K562 (cell line): ENCODE results near the gene RHOA. TPM values are rescaled to one million over a fixed set of nuclear protein-coding genes. Genes with fewer than 3 reads are reported as not detected.
"Not testable (repeated sequence)": the region's sequence is repeated elsewhere in the genome, so short reads cannot be mapped to it uniquely, and the experiment has no call there.

Experiments used
- ATAC-seq: fragments of 200-7000 bp; cut with Tn5 transposase; 3 replicates; pipeline ENCODE4 v1.9.1; 2020; ENCODE audit warnings: moderate library complexity
- BruUV-seq: library from RNA; stranded (reverse); fragments of 400-500 nt; replicated peaks from 2 replicates; lab custom pipeline; 2021; lab: Mats Ljungman, UMichigan
- CTCF ChIA-PET: fragments of 300-600 bp; formaldehyde crosslinking; extraction: SDS; loops from one replicate; lab custom pipeline; 2021; ENCODE audit warnings: low intra/inter-chr PET ratio; lab: Yijun Ruan, JAX
- POLR2A ChIA-PET: fragments of 300-600, 350-650 bp; sonication (Branson Sonifier 250); formaldehyde crosslinking; extraction: SDS; loops from one replicate; lab custom pipeline; 2021; ENCODE audit warnings: antibody characterized with exemption, inconsistent platforms; lab: Yijun Ruan, JAX
- DNase-seq, 4 experiments: peaks; one replicate each; pipeline versions ENCODE4 v3.0.0 to v3.0.0-alpha.2; 2011 to 2018; ENCODE audit warnings: low spot score in 3 of 4, mixed read lengths in 3 of 4; ENCODE audit errors: extremely low read depth in 1 of 4
- FAIRE-seq: peaks from 2 replicates; lab custom pipeline; 2011; peaks lifted over from hg19 to GRCh38; lab: Jason Lieb, UNC
- H2AFZ ChIP-seq: 2 replicates; pipeline ENCODE4 v1.6.0; 2011; ENCODE audit warnings: low read depth, low read length, control low read depth, inconsistent platforms
- H3K27ac ChIP-seq: fragments of 200-600 bp; 3 replicates; pipeline ENCODE4 v1.8.0; 2011; ENCODE audit warnings: low read depth, mild to moderate bottlenecking, control low read depth, inconsistent platforms, low read length, moderate library complexity, mixed read lengths; ENCODE audit errors: extremely low read depth
- H3K27me3 ChIP-seq, 2 experiments: fragments of 300-600 bp in 1 of 2; 2 replicates in 1 of 2; 3 replicates in 1 of 2; pipeline versions ENCODE4 v1.6.0 to v1.8.0; 2011; ENCODE audit warnings: inconsistent platforms in 2 of 2, low read length in 2 of 2, mild to moderate bottlenecking in 1 of 2, mixed read lengths in 1 of 2, moderate library complexity in 1 of 2; ENCODE audit not compliant: control insufficient read depth in 2 of 2, insufficient read depth in 2 of 2
- H3K36me3 ChIP-seq: fragments of 300-600 bp; 3 replicates; pipeline ENCODE4 v1.8.0; 2011; ENCODE audit warnings: mild to moderate bottlenecking, low read length, inconsistent platforms; ENCODE audit not compliant: control insufficient read depth, insufficient read depth
- H3K4me1 ChIP-seq, 2 experiments: fragments of 200-600 bp in 1 of 2; replicated peaks in 1 of 2; 2 replicates in 1 of 2; 3 replicates in 1 of 2; pipeline versions ENCODE4 v1.5.1 to v1.8.0; 2011; ENCODE audit warnings: inconsistent platforms in 2 of 2, low read length in 2 of 2, mild to moderate bottlenecking in 1 of 2, mixed read lengths in 1 of 2, moderate library complexity in 1 of 2; ENCODE audit not compliant: control insufficient read depth in 2 of 2, insufficient read depth in 2 of 2
- H3K4me2 ChIP-seq: 2 replicates; pipeline ENCODE4 v1.6.1; 2011; ENCODE audit warnings: low read length, control low read depth, inconsistent platforms, mixed read lengths; ENCODE audit not compliant: insufficient read depth
- H3K4me3 ChIP-seq: fragments of 200-600 bp; sonication (generic), shearing (Covaris generic); 2 replicates; pipeline ENCODE4 v1.5.1; 2016; ENCODE audit warnings: control low read depth, inconsistent platforms
- H3K79me2 ChIP-seq: fragments of 200-600 bp; 3 replicates; pipeline ENCODE4 v1.8.0; 2011; ENCODE audit warnings: low read length, inconsistent platforms; ENCODE audit not compliant: control insufficient read depth, insufficient read depth
- H3K9ac ChIP-seq, 2 experiments: 2 replicates each; pipeline versions ENCODE4 v1.6.0 to v1.6.1; 2011; ENCODE audit warnings: low read depth in 2 of 2, low read length in 2 of 2, control low read depth in 1 of 2, inconsistent platforms in 1 of 2, mild to moderate bottlenecking in 1 of 2, mixed read lengths in 1 of 2; ENCODE audit not compliant: insufficient read depth in 1 of 2
- H3K9me1 ChIP-seq: one replicate; pipeline ENCODE4 v1.6.0; 2011; ENCODE audit warnings: inconsistent platforms, mild to moderate bottlenecking, low read length, moderate library complexity; ENCODE audit not compliant: control insufficient read depth, insufficient read depth
- H3K9me3 ChIP-seq: replicated peaks from 2 replicates; pipeline ENCODE4 v1.5.1; 2011; ENCODE audit warnings: low read depth, low read length, inconsistent platforms; ENCODE audit not compliant: control insufficient read depth, insufficient read depth
- H4K20me1 ChIP-seq: replicated peaks from 2 replicates; pipeline ENCODE4 v1.6.1; 2011; ENCODE audit warnings: low read length, inconsistent platforms, mixed read lengths; ENCODE audit not compliant: control insufficient read depth, insufficient read depth
- BCOR ChIP-seq: fragments of 450-650 bp; IDR thresholded peaks from 2 replicates; pipeline ENCODE4 v1.6.1; 2016
- CEBPB ChIP-seq: fragments of 450-650 bp; IDR thresholded peaks from 2 replicates; pipeline ENCODE4 v1.6.1; 2016; ENCODE audit warnings: missing genetic modification characterization, missing compliant biosample characterization
- CREB1 ChIP-seq, 2 experiments: sonication (generic) in 1 of 2; formaldehyde crosslinking in 1 of 2; IDR thresholded peaks; 2 replicates each; pipeline versions ENCODE4 v1.6.1 to v1.8.0; 2012 to 2022; ENCODE audit warnings: inconsistent platforms in 1 of 2, mild to moderate bottlenecking in 1 of 2, missing genetic modification reagents in 1 of 2, moderate library complexity in 1 of 2
- NR2C2 ChIP-seq, 2 experiments: fragments of 200-800 bp in 1 of 2; sonication (Bioruptor generic) in 1 of 2; sonication (generic) in 1 of 2; formaldehyde crosslinking in 1 of 2; IDR thresholded peaks; 2 replicates each; pipeline versions ENCODE4 v1.6.1 to v1.8.0; 2016 to 2022; ENCODE audit warnings: mild to moderate bottlenecking in 1 of 2, missing compliant biosample characterization in 1 of 2, missing genetic modification characterization in 1 of 2, missing genetic modification reagents in 1 of 2
- PHTF2 ChIP-seq: fragments of 250-450 bp; sonication (Bioruptor Pico); IDR thresholded peaks from 2 replicates; pipeline ENCODE4 v1.5.0; 2021; ENCODE audit warnings: mild to moderate bottlenecking
- PRPF4 ChIP-seq: fragments of 200-400 bp; formaldehyde crosslinking; IDR thresholded peaks from one replicate; pipeline ENCODE4 v1.6.1; 2017; ENCODE audit warnings: low read length, low read depth, mild to moderate bottlenecking; ENCODE audit not compliant: insufficient read depth, poor library complexity, severe bottlenecking
- ZNF121 ChIP-seq: sonication (generic); formaldehyde crosslinking; conservative IDR thresholded peaks from 2 replicates; pipeline ENCODE4 v1.8.0; 2022; ENCODE audit warnings: missing genetic modification reagents
- ZNF79 ChIP-seq: fragments of 250-450 bp; sonication (Bioruptor Pico); IDR thresholded peaks from 2 replicates; pipeline ENCODE4 v1.4.0; 2020; ENCODE audit warnings: low read depth, mild to moderate bottlenecking, moderate library complexity
- WGBS: fragments of 100-300 bp; shearing (Covaris generic); methylation state at CpG from one replicate; pipeline ENCODE4 v1.1.6; 2016; ENCODE audit warnings: low coverage, mixed read lengths; ENCODE audit not compliant: insufficient coverage; ENCODE audit errors: missing lambda C conversion rate; 5-methylcytosine and 5-hydroxymethylcytosine counted together
- in situ Hi-C: fragments of 300-500 bp; cut with MboI; formaldehyde crosslinking; loops from 4 replicates; pipeline ENCODE4 v1.15.0; 2018; ENCODE audit warnings: inconsistent platforms, mixed read lengths
- intact Hi-C: fragments of 100-400 bp; cut with micrococcal nuclease; formaldehyde crosslinking; loops from 2 replicates; pipeline ENCODE4 v1.14.2; 2022
- polyA plus RNA-seq, 8 experiments: library from polyadenylated mRNA; depleted of rRNA in 4 of 8; stranded (reverse) in 5 of 8; unstranded in 3 of 8; fragments of >200 nt; fragmentation: Nextera tagmentation in 2 of 8; fragmentation: Illumina TruSeq in 1 of 8; extraction: Ambion mirVana in 2 of 8; extraction: Trizol in 1 of 8; gene quantifications; 2 replicates each; pipeline versions ENCODE4 v1.2.1 to v1.2.3, GENCODE V29; 2011 to 2014; ENCODE audit warnings: inconsistent platforms in 1 of 8, missing spikeins in 1 of 8
- total RNA-seq, 7 experiments: library from RNA; depleted of rRNA in 6 of 7; stranded (reverse); fragments of >200 nt in 6 of 7; fragmentation: Illumina TruSeq in 2 of 7; extraction: Trizol in 2 of 7; gene quantifications; 2 replicates each; pipeline versions ENCODE4 v1.2.1 to v1.2.3, GENCODE V29; 2011 to 2021; ENCODE audit warnings: low replicate concordance in 1 of 7
- TF ChIP-seq, protein P1 (sequence below), 2 experiments: fragments of 450-650 bp; conservative IDR thresholded peaks; 2 replicates each; pipeline ENCODE4 v1.6.1; 2017; ENCODE audit warnings: mild to moderate bottlenecking in 2 of 2, moderate library complexity in 2 of 2

The RHOA gene
- total and polyA plus RNA-seq, 9 of the 15 experiments (the other 6 are each of a cell fraction or from before 2014, with no cell fraction given), result 136 to 540 (median 236) TPM

DNA sequence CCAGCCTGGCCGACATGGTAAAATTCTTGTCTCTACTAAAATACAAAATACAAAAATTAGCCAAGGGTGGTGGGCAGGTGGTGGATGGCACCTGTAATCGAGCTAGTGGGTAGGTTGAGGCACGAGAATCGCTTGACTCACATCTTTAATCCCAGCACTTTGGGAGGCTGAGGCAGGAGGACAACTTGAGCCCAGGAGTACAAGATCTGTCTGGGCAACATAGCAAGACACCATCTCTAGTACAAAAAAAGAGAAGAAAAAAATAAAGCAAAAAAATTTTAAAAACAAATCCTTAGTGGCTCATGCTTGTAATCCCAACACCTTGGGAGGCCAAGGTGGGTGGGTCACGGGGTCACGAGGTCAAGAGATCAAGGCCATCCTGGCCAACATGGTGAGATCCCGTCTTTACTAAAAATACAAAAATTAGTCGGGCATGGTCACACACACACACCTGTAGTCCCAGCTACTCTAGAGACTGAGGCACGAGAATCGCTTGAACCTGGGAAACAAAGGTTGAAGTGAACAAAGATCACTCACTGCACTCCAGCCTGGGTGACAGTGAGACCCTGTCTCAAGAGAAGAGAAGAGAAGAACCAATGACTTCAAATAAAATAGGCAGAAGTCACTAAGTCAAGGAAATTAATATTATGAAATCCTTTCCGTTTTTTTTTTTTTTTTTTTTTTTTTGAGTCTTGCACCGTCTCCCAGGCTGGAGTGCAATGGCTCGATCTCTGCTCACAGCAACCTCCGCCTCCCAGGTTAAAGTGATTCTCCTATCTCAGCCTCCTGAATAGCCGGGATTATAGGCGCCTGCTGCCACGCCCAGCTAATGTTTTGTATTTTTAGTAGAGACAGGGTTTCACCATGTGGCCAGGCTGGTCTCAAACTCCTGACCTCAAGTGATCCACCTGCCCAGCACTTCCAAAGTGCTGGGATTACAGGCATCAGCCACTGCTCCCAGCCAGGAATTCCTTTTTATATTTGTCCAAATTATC lies 4.9 kb downstream of the RHOA start:
- H3K27me3 ChIP-seq, result no peaks in the 10 kb centered on the region
- H3K79me2 ChIP-seq, result peaks cover 99% of the 10 kb centered on the region
- POLR2A ChIA-PET, result interaction anchor here (1.2 kb wide), 1 partner anchor 25 kb away, joined by 4 read pairs; no protein-coding TSS in a partner anchor
- H4K20me1 ChIP-seq, result peaks cover 36% of the 10 kb centered on the region
- H3K27ac ChIP-seq, result no peak overlapping the region
- TF ChIP-seq, protein P1, sequence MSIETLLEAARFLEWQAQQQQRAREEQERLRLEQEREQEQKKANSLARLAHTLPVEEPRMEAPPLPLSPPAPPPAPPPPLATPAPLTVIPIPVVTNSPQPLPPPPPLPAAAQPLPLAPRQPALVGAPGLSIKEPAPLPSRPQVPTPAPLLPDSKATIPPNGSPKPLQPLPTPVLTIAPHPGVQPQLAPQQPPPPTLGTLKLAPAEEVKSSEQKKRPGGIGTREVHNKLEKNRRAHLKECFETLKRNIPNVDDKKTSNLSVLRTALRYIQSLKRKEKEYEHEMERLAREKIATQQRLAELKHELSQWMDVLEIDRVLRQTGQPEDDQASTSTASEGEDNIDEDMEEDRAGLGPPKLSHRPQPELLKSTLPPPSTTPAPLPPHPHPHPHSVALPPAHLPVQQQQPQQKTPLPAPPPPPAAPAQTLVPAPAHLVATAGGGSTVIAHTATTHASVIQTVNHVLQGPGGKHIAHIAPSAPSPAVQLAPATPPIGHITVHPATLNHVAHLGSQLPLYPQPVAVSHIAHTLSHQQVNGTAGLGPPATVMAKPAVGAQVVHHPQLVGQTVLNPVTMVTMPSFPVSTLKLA (conservative IDR thresholded peaks at IDR 0.05), result peak in 1 of 2 experiments; percentile 46; a peak in 1 of 4 replicates
- TF ChIP-seq CREB1 (IDR thresholded peaks at IDR 0.05) (no peak), CREB1 (CRISPR knock-in tag; IDR thresholded peaks at IDR 0.05) (no peak), ZNF121 (peak; percentile 43; the same call in 1 of the 2 replicates), NR2C2 (CRISPR knock-in tag; IDR thresholded peaks at IDR 0.05) (no peak), NR2C2 (tag; IDR thresholded peaks at IDR 0.05) (0 out of 2 replicates have a peak, but pooled peaks have one; percentile 15), PRPF4 (no peak), BCOR (peak; percentile 14; the same call in 1 of the 2 replicates), CEBPB (no peak), ZNF79 (no peak), PHTF2 (CRISPR knock-in tag) (no peak)
- H3K4me3 ChIP-seq, result no peak overlapping the region
- no peak overlapping the region for H2AFZ ChIP-seq
- H3K9ac ChIP-seq, result no peak overlapping the region
- in situ Hi-C loops (no loop called here), intact Hi-C loops (no loop called here)
- no TSS peak for BruUV-seq
- ATAC-seq (no peak), DNase-seq (peak in 1 of 4 experiments; percentile 42), FAIRE-seq (no peak)
- CTCF ChIA-PET, result no interaction called here
- H3K4me2 ChIP-seq, result no peak overlapping the region
- 57% methylated on average over 17 of the region's 17 CpGs for WGBS
- H3K4me1 ChIP-seq, result peaks cover 12 to 20% of the 10 kb centered on the region in 2 experiments; a peak in 4 of 5 replicates
- no peaks in the 10 kb centered on the region for H3K9me1 ChIP-seq
- H3K36me3 ChIP-seq, result peaks cover 31% of the 10 kb centered on the region; the same call in 2 of the 3 replicates
- no peaks in the 10 kb centered on the region for H3K9me3 ChIP-seq

DNA sequence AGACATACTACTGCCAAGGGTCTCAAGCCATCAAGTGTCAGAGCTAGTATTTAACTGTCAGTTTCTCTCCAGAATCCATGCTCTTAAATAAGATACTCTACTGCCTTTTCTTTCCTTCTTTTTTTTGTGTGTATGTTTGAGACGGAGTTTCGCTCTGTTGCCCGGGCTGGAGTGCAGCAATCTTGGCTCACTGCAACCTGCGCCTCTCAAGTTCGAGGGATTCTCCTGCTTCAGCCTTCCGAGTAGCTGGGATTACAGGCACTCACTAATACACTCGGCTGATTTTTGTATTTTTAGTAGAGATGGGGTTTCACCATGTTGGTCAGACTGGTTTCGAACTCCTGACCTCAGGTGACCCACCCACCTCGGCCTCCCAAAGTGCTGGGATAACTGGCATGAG lies 6.2 kb downstream of the RHOA start:
- H3K4me2 ChIP-seq, POLR2A ChIA-PET, H3K27me3 ChIP-seq, CTCF ChIA-PET, intact Hi-C loops, DNase-seq, BruUV-seq, in situ Hi-C loops, H3K4me3 ChIP-seq, FAIRE-seq, H3K9me3 ChIP-seq, H3K27ac ChIP-seq, H2AFZ ChIP-seq, ATAC-seq, H3K9me1 ChIP-seq: not testable (repeated sequence)
- peaks cover 98% of the 10 kb centered on the region for H3K79me2 ChIP-seq
- peak overlapping the region in 1 of 2 experiments; percentile 9; a peak in 1 of 4 replicates for H3K9ac ChIP-seq
- H3K36me3 ChIP-seq, result peaks cover 41% of the 10 kb centered on the region; the same call in 2 of the 3 replicates
- H4K20me1 ChIP-seq, result peaks cover 40% of the 10 kb centered on the region
- 77% methylated on average over 9 of the region's 9 CpGs for WGBS
- H3K4me1 ChIP-seq, result peaks cover 14 to 20% of the 10 kb centered on the region in 2 experiments; a peak in 4 of 5 replicates
